Fibroblast of lung (primary cell): ENCODE results near the gene NRG2.

Source experiments
- CTCF ChIP-seq, 2 donors: IDR thresholded peaks in 1 of 2; conservative IDR thresholded peaks in 1 of 2; 1 replicate in 1 of 2; 2 replicates in 1 of 2; pipeline ENCODE4 v1.5.1; 2011 to 2012; ENCODE audit warnings: low read length in 2 of 2, control low read depth in 1 of 2, inconsistent platforms in 1 of 2, low read depth in 1 of 2, mild to moderate bottlenecking in 1 of 2
- EZH2 ChIP-seq: IDR thresholded peaks from 2 replicates; pipeline ENCODE4 v1.5.1; 2012; ENCODE audit warnings: low read length, control low read depth, mild to moderate bottlenecking; ENCODE audit errors: missing control alignments

DNA sequence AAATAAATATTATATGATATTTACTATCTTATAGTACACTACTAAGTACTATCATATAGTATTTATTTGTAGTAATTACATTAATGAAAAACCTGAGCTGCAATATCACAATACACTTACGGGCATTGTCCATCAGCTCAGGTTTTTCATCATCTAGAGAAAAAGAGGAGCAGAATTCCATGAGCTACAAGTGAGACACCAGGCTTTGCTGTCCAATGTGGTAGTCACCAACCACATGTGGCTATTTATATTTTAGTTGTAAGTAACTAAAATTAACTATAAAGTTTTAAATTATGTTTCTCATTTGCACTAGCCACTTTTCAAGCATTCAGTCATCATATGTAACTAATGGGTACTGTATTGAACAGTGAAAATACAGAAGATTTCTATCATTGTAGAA is 13.8 kb upstream of the NRG2 start:
- TF ChIP-seq CTCF (conservative IDR thresholded peaks at IDR 0.05 in 1 of 2, IDR thresholded peaks at IDR 0.05 in 1 of 2; ENCODE audit: low read depth in 1 of 2, low read length in 2 of 2) (no peak), EZH2 (no peak)
